GM19328 (cell line): ENCODE results near the gene PIGH.
"Not testable (repeated sequence)": the region's sequence is repeated elsewhere in the genome, so short reads cannot be mapped to it uniquely, and the experiment has no call there.

Experiments
- ATAC-seq: cut with Tn5 transposase; IDR thresholded peaks from one replicate; pipeline ENCODE4 v1.9.1; 2021; ENCODE audit warnings: mild to moderate bottlenecking, moderate library complexity; ENCODE audit not compliant: unreplicated experiment

PIGH gene

DNA sequence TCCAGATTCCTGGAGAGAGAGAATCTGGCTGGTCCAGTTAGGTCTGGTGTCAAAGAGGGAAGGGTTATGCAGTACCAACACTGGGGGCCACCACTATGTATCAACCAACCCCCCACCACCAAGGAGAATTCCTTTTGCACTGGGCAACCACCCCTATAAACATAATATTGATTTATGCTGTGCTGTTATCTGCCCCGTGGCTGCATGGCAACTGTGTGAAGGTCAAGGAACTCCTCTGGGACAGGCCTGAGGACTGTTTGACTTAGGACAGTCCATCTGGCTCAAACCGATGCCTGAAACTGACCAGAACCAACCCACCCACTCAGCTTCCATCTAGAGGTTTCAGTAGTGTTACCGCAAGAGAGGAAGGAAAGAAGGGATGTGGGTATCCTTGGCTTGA, 46.5 kb downstream of the PIGH start:
- ATAC-seq: no peak

DNA sequence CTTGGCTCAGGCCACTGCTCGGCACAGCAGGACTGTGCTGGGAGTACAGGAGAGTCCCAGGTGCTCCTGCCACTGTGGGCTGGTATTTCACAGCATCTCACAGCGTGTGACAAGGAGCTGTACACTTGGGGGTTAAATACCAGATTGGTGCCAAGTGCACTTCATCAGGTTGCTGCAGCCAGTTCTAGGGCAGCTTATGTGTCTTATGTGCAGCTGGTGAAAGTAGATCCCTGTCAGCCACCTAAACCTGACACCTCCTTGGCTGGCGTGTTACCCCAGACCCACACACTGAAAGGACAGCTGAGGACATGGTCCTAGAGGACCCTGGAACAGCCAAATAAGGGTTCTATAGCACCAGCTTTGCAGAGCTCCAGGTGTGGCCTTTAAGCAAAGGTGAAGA, 48.1 kb downstream of the PIGH start:
- no peak for ATAC-seq

DNA sequence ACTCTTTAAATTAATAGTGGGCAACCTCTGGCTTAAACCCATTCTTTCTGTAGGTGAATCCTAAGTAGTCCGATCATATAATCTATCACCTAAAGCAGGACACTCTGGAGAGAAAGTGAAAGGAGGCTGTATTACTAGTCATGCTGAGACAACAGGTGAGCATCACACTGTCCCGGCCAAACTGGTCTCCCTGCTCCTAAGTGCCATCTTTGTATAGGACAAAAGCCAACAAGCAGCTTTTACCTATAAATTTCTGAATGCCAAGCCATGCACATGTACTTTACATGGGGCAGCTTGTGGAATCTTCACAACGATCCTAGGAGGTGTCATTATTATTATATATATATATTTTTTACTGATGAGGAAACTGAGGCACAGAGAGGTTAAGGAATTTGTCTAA, 48.9 kb downstream of the PIGH start:
- no peak for ATAC-seq

DNA sequence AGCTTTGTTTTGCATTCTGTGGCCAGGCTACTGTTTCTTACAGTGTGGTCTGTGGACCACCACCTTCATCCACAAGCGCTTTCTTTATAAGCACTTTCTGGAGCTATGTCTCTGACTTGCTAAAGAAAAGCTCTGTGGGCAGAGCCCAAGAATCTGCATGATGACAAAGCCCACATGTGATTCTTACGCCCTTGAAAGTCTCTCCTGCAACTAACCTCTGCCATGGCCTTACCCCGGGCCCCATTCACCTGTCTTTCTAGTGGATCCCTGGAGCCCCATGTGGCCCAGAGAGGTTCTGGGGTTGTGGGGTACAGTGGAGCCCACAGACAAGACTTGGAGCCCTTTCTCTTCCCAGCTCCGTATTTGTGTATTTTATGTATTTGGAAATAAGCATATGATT, 50.3 kb downstream of the PIGH start:
- no peak for ATAC-seq

GRCh38 chr14:67547224-67547780, 52.8 kb downstream of the PIGH start:
- ATAC-seq: no peak

DNA sequence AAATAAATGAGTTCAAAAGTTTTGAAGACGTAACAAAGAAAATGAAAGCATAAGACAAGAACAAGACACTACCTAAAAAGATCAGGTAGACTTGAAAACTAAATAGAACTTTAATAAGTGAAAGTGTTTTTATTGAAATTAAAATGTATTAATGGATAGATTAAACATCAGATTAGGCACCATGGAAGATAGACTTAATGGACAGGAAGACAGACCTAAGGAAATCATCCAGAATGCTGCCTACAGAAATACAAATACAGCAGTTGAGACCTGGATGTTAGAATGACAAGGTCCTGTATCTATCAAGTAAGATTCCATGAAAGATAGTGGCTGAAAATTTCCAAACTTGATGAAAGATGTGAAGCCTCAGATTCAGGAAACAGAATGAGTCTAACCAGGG, 55.5 kb downstream of the PIGH start:
- no peak for ATAC-seq

DNA sequence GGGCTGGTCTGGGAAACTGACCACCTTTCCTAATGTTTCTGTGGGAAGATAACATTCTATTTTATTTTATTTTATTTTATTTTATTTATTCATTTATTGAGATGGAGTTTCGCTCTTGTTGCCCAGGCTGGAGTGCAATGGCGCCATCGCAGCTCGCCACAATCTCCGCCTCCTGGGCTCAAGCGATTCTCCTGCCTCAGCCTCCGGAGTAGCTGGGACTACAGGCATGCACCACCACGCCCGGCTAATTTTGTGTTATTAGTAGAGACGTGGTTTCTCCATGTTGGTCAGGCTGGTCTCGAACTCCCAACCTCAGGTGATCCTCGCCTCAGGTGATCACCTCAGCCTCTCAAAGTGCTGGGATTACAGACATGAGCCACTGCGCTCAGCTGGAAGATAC, 57.4 kb downstream of the PIGH start:
- not testable (repeated sequence) for ATAC-seq

- ATAC-seq: no peak
These were observed 58.4 kb downstream of the PIGH start for GRCh38 chr14:67541448-67542387.
